Activated CD4-positive, alpha-beta T cell treated with anti-CD3 and anti-CD28 coated beads for 48 hours (primary cell): ENCODE data around the gene NPIPB5.
"Not testable (repeated sequence)": the region's sequence is repeated elsewhere in the genome, so short reads cannot be mapped to it uniquely, and the experiment has no call there.

Experiments used
- DNase-seq: peaks from one replicate; pipeline ENCODE4 v3.0.0-alpha.2; 2020

The NPIPB5 gene

GRCh38 chr16:22510591-22510990 is at the start of gene NPIPB5:
TSS of gene NPIPB5 (plus strand) at chr16:22510891. CDS start at chr16:22513802, 2,911 bp downstream.
- not testable (repeated sequence) for DNase-seq

GRCh38 chr16:22468846-22469245 is 41.8 kb upstream of the NPIPB5 start:
- not testable (repeated sequence) for DNase-seq

GRCh38 chr16:22537996-22538395 is 27.3 kb downstream of the NPIPB5 start:
- DNase-seq, result not testable (repeated sequence)

- DNase-seq, result not testable (repeated sequence)
These were observed 34.1 kb downstream of the NPIPB5 start for GRCh38 chr16:22544809-22545208.

GRCh38 chr16:22546630-22547029 is 35.9 kb downstream of the NPIPB5 start:
- not testable (repeated sequence) for DNase-seq

GRCh38 chr16:22547170-22547765 is 36.6 kb downstream of the NPIPB5 start:
- DNase-seq, result not testable (repeated sequence)

GRCh38 chr16:22549853-22550252 is 39.2 kb downstream of the NPIPB5 start:
- not testable (repeated sequence) for DNase-seq

GRCh38 chr16:22551143-22551542 is 40.5 kb downstream of the NPIPB5 start:
- DNase-seq, result not testable (repeated sequence)

GRCh38 chr16:22551651-22552050 is 41.0 kb downstream of the NPIPB5 start:
- not testable (repeated sequence) for DNase-seq

- DNase-seq, result not testable (repeated sequence)
These were observed 46.1 kb downstream of the NPIPB5 start for GRCh38 chr16:22556759-22557158.
